Measurements from ENCODE around the gene PPP1R11.

PPP1R11 gene

DNA sequence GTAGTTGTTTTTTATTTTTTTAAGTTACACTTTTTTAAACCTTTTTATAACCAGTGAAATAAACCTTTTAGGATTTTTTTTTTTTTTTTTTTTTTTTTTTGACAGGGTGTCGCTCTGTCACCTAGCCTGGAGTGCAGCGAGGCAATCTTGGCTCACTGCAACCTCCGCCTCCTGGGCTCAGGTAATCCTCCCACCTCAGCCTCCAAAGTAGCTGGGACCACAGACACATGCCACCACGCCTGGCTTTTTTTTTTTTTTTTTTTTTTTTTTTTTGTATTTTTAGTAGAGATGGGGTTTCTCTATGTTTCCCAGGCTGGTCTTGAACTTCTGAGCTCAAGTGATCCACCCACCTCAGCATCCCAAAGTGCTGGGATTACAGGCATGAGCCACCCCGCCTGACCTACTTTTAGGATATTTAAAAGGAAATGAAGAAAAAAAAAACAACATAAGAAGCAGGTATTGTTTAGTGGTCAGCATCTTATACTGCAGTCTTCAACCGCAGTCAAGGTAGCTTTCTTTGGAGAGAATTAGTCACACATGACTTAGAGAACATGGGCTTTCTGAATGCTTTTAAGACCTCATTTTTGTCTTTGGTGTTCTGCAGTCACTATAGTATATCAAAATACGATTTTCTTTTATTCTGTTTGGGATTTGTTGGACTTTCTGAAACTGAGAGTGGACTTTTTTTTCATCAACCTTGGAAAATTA is 4.4 kb upstream of the PPP1R11 start:
- no peak for DNase-seq

GRCh38 chr6:30063315-30063714 is 3.7 kb upstream of the PPP1R11 start:
- DNase-seq = no peak

GRCh38 chr6:30066082-30066481 is 916 bp upstream of the PPP1R11 start:
- DNase-seq = no peak

DNA sequence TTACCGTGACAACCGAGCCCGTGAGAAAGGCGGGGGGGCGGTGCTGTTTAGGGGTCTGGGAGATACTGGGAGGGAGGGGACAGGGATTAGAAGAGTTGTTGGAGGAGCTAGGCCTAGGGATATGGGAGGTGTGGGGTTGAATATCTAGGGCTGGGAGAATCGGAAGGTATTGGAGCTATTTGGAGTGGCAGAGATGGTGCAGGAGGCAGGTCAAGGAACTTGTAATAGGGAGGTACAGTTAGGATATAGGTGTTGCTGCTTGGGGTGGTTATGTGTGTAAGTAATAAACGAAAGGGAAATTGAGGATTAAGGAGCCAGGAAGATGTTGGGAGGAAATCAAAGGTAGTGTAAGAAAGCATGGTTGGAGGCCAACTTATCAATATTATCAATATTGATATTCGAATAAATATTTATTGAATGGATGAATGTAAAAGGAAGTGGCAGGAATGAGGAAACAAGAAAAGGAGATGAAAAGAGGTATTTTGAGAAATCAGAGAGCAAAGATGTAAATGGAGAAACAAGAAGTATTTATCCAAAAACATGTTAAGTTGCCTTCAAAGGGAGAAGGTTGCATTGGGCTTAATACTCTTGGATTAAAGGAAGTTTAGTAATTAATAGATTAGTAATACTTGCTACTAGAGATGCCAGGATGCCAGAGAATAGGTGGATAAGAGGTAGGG is 602 bp downstream of the PPP1R11 start:
- DNase-seq = no peak

DNA sequence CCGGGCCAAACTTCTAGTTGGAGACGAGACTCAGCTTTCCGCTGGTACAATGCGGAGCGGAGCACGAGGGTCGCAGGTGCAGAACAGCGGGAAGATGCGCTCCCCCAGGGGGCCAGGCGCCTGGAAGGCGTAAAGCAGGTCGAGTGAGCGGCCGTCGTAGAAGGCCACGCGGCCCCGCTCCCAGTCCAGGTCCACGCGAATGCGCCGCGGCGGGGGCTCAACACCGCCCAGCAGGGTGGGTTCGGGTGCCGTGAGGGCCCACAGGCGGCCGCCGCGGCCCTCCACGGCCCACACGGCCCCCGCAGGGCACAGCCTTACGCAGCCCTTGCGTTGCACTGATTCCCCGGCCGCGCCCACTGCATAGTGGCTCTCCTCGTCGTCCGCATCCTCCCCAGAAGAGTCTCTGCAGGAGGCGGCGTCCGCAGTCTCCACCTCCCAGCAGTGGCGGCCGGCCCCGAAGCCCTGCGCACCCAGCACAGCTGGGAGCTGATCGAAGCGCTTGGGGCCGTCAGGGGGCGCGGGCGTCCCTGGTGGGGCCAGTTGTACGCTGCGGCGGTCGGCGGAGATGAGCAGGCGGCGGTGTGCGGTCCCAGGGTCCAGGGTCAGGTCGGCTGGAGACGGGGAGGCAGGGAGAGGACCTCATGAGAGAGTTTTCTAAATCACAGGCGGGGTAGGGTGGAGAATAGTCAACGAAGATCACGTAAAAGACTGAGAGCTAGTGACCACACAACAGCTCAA is 4.3 kb downstream of the PPP1R11 start:
- no peak for DNase-seq

DNA sequence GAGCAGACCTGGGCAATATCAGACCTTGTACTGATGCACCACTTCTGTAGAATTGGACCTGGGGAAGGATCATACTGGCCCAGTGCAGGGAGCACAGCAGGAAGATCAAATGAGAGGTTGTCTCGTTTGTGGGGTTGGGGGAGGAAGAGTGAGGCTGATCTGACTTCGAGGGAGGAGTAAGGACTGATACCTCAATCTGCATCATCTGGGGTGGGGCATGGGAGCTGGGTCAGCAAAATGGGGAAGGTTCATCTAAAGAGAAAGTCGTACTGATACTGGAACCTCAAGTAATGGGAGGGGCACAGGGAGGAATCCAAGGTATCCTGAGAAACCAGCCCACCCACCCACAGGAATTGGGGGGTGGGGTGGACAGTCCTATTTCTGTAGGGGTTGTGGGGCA is 4.9 kb downstream of the PPP1R11 start:
- no peak for DNase-seq

DNA sequence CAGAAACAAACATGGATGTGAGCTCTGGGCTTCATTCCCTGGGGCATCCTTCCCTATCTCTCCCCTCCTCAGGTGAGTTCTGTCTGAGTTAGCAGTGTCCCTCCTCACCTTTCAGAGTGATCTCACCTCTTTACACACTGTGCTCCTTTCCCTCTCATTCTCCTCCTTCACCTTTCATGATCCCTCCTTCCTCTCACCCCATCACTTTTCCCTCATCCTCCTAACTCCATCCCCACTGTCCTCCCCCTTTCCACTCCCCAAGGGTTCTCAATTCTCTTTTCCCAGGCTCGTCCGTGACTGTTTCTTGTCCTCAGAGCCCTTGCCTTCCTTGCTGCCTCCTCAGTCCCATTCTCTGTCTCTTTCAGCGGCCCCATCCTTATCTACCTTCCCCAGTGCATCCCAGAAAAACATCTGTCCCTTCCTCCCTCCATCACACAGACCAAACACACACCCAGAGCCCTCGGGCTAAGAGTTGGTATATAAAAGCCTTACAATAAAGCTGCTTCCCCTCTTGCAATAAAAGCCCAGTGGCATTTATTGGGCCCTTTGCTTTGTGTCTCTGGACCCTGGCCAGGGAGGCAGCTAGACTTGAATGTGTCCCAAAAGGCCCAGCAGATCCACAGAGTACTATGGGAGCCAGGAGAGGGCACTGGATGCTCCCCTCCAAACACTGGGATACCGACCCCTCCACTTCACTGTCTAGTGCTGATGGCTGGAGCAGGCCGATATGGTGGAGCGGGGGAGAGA is 6.7 kb downstream of the PPP1R11 start:
- no peak for DNase-seq

- DNase-seq = no peak
Measured at GRCh38 chr6:30074331-30075093, 7.5 kb downstream of the PPP1R11 start.

GRCh38 chr6:30075094-30075789 is 8.2 kb downstream of the PPP1R11 start, which contains the start of gene RNF39:
TSS of gene RNF39 (minus strand) at chr6:30075769. CDS start at chr6:30075585, 184 bp downstream.
- DNase-seq = no peak

DNA sequence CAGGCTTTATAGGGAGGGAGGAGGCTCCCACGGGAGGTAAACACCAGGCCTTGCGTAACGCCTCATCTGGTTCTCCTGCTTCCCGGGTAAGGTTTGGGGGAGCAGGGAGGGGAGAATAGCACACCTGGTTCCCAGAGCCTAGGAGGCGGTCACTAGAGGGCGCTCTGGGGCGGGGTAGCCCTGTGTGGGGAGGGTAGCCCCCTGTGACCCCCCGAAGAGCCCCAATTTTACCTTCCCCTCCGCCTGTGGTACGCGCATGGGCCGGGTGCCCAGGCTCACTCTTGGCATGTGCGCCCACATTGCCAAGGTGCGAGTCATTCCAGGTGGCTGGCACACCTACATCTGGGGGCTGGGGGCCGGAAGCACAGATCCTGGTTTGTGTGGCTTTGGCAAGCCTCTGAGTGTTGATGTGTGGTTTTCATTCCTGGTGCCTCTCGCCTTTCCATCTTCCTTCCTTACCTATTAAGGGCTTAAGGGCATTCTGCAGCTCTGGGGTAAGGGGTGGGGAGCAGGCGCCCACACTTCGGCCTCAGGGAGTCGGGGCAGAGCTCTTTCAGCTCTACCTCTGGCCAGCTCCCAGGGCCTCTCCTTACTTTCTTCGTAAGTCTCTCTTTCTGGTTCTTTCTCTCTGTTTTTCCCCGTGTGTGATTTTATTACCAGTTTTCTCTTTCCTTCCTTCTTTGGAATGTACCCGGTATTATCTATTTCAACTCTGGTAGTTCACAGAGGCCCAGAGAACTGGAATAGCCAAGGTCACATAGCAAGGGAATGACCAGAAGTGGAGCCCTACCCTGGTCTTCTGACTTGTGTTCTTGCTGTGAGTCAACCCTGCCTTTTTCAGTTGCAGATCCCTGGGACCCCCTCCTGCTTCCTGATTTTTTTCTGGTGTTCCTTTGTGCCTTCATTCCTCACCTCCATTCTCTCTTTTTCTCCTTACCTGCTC is 9.1 kb downstream of the PPP1R11 start:
- no peak for DNase-seq

- no peak for DNase-seq
Measured at GRCh38 chr6:30077218-30077617, 10.2 kb downstream of the PPP1R11 start.

DNA sequence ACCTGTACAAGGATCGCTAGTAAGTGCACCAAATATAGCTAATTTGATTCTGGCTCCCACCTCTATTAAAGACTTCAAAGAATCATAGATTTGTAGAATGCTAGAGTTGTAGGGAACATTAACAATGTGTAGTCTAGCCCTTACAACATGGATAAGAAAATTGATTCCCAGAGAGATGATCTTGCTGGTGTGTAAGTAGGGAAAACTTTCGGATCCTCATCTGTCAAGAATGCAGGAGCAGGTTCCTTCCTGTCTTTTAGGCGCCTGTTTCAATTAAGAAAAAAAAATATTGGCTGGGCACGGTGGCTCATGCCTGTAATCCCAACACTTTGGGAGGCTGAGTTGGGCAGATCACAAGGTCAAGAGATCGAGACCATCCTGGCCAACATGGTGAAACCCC is 20.9 kb downstream of the PPP1R11 start:
- no peak for DNase-seq

- no peak for DNase-seq
Measured at GRCh38 chr6:30091577-30092381, 24.8 kb downstream of the PPP1R11 start.

DNA sequence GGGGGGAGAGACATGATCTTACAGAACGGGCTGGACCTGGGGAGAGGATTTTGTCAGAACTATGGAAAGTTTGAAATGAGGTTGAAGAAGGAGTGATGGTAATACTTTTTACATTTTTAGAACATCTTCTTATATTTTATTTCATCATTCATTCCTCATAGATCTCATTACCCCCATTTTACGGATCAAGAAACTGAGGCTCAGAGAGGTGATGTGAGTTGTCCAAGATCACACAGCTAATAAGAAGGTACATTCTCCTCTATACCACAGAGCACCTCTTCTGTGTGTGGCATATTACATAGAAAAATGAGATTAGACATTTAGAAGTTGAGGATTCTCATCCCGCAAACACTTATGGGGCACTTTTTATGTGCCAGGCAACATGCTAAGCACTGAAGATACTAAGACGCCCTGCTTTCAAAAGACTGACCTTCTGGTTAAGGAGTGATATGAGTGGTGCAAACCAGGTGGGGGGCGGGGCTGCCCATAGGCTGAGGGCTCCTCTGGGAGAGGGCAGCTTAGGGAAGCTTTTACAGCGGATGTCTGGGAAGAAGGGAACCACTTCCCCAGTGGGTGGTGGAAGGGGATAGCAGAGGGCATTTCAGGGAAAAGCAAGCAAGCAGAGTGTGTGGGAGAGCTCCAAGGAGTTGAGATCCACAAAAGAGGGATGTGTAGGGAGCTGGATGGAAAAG is 26.0 kb downstream of the PPP1R11 start:
- no peak for DNase-seq

DNA sequence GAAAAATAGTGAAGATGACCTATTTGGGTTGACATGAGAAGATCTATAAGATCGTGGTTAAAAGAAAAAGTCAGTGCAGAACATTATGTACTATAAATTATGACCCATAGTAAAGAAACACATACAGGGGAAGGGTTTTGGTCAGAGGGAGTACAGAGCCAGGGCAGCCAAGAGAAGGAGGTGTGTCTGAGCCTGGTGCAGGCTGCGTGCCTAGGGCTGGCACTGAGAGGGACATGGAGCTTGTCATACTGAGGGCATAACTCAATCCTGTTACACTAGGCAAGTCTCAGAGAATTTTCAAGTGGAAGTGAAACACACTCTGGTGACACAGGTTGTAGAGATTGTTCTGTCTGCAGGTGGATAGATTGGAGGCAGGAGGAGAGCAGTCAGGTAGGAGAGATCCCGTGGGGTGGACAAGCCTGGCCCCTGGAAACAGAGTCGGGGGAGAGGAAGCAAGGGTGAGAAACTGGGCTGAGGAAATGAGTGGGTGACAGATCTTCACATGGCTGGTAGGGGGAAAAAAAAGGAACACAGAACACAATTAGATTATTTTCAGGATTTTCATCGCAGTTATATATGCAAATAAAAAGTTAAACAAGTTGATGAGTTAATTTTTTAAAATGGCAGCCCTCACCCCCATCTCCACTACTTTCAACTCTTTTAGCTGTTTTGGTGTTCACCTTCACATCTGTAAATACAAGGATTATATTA is 27.1 kb downstream of the PPP1R11 start:
- no peak for DNase-seq

DNA sequence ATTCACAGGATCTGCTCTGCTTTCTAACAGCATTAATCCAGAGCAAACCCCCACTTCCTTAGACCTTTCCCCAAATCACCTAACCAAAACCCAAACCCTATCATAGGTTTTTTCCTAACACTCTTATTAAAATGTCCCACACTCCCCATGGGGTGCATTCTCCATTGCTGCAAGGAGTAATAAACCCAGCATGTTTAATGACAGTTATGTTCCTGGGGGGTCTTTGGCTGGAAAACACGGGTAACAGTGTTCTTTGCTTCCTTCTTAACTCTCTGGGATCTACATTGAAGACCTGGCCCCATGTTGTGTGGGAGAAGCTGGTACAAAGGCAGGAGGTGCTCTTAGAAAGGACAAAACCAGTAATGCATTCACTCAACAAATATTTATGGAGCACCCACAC is 29.8 kb downstream of the PPP1R11 start:
- DNase-seq = no peak

DNA sequence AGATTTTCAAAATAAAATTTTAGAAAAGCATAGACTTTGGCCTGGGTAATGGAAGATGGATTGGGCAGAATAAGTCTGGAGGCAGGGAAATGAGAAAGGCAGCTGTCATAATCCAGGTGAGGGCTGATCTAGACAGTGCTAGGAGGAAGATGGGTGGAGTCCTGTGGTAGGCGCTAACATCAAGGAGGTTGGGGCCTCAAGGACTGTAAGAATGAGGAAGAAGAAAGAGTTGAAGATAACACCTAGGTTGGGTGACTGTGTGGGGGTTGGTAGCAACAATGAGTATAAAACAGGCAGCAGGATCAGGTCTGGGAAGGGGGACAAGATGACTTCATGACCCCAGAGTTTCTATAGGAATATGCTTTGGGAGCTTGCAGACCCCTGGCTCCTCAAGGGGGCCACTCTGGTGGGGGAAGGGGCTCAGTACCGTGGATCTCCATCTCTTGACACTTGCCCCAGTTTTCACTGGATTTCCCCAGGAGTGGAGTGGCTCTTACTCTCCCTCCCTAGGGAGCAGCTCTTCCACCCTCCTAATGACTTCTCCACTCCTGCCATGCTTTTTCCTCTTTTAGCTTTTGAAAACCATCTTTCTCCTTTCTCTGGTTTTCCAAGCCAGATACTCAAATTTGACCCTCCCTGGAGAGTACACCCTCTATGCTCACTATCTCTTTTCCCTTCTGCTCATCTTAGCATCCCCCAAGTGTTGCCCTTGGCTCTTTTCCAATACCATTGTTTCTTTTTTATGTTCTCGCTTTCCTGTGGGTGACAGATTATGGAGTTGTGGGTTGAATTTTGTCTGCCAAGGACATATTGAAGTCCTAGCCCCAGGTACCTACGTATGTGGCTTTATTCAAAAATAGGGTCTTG is 31.1 kb downstream of the PPP1R11 start:
- DNase-seq = no peak

Data from DMS 273 treated with DMSO at 0.1 percent for 48 hours (cell line).